ENCODE measurements around the gene SMIM20. TPM values are rescaled to one million over a fixed set of nuclear protein-coding genes. Genes with fewer than 3 reads are reported as not detected.

The SMIM20 gene
- total and polyA plus RNA-seq, 4 donors = 11.1 to 25.0 (median 20.4) TPM

GRCh38 chr4:25953740-25954139, 39.7 kb downstream of the SMIM20 start:
- Histone ChIP-seq H3K9me3 (ENCODE audit: control insufficient read depth in 4 of 4, low read length in 3 of 4) (no peaks in the 10 kb centered on the region), H3K9ac (ENCODE audit: low read depth in 1 of 2, low read length in 2 of 2) (no peak overlapping the region), H3K4me1 (ENCODE audit: control insufficient read depth in 4 of 4, insufficient read depth in 4 of 4, low read length in 3 of 4) (peaks cover 2 to 10% (median 7%) of the 10 kb centered on the region in 4 donors), H3K36me3 (ENCODE audit: control insufficient read depth in 4 of 4, insufficient read depth in 3 of 4, low read depth in 1 of 4, low read length in 3 of 4) (no peaks in the 10 kb centered on the region), H3K27me3 (ENCODE audit: control insufficient read depth in 4 of 4, insufficient read depth in 4 of 4, low read length in 3 of 4) (peaks cover 0 to 3% (median 0%) of the 10 kb centered on the region in 4 donors), H3K27ac (ENCODE audit: low read depth in 1 of 2, low read length in 2 of 2) (no peak overlapping the region), H3K4me3 (ENCODE audit: low read depth in 1 of 3, low read length in 3 of 3) (no peak overlapping the region)
- 61% methylated on average over 5 of the region's 5 CpGs for WGBS
- TF ChIP-seq FOXA1 (IDR thresholded peaks at IDR 0.05) (no peak), RAD21 (IDR thresholded peaks at IDR 0.05) (no peak), MAX (IDR thresholded peaks at IDR 0.05) (no peak), TAF1 (conservative IDR thresholded peaks at IDR 0.05) (no peak), NR2F2 (IDR thresholded peaks at IDR 0.05) (no peak), HNF4G (IDR thresholded peaks at IDR 0.05) (no peak), HNF4A (conservative IDR thresholded peaks at IDR 0.05) (no peak), RXRA (IDR thresholded peaks at IDR 0.05) (no peak), CTCF (IDR thresholded peaks at IDR 0.05; ENCODE audit: low read depth, low read length, missing input control) (no peak), GABPA (IDR thresholded peaks at IDR 0.05 in 1 of 2, conservative IDR thresholded peaks at IDR 0.05 in 1 of 2) (no peak)
- DNase-seq (ENCODE audit: low spot score) = no peak

- WGBS = 68% methylated on average over 14 of the region's 14 CpGs
- H3K9ac ChIP-seq (ENCODE audit: low read depth in 1 of 2, low read length in 2 of 2) = no peak overlapping the region
- peaks cover under 1 to 5% (median 4%) of the 10 kb centered on the region in 4 donors for H3K4me1 ChIP-seq (ENCODE audit: control insufficient read depth in 4 of 4, insufficient read depth in 4 of 4, low read length in 3 of 4)
- H3K4me3 ChIP-seq (ENCODE audit: low read depth in 1 of 3, low read length in 3 of 3) = no peak overlapping the region
- no peaks in the 10 kb centered on the region for H3K9me3 ChIP-seq (ENCODE audit: control insufficient read depth in 4 of 4, low read length in 3 of 4)
- no peak for TF ChIP-seq YY1 (IDR thresholded peaks at IDR 0.05)
- TF ChIP-seq TAF1 (conservative IDR thresholded peaks at IDR 0.05) = no peak
- TF ChIP-seq ATF3 (IDR thresholded peaks at IDR 0.05) = no peak
- no peak for TF ChIP-seq FOXA2 (IDR thresholded peaks at IDR 0.05)
- TF ChIP-seq MAX (IDR thresholded peaks at IDR 0.05) = no peak
- no peak for TF ChIP-seq SP1 (IDR thresholded peaks at IDR 0.05)
- no peak for TF ChIP-seq GABPA (IDR thresholded peaks at IDR 0.05 in 1 of 2, conservative IDR thresholded peaks at IDR 0.05 in 1 of 2)
- no peaks in the 10 kb centered on the region for H3K36me3 ChIP-seq (ENCODE audit: control insufficient read depth in 4 of 4, insufficient read depth in 3 of 4, low read depth in 1 of 4, low read length in 3 of 4)
- peaks cover 0 to 3% (median 0%) of the 10 kb centered on the region in 4 donors for H3K27me3 ChIP-seq (ENCODE audit: control insufficient read depth in 4 of 4, insufficient read depth in 4 of 4, low read length in 3 of 4)
- H3K27ac ChIP-seq (ENCODE audit: low read depth in 1 of 2, low read length in 2 of 2) = no peak overlapping the region
- DNase-seq (ENCODE audit: low spot score) = no peak
Observed at GRCh38 chr4:25954293-25954904, 40.4 kb downstream of the SMIM20 start.

- no peak overlapping the region for H3K4me3 ChIP-seq (ENCODE audit: low read depth in 1 of 3, low read length in 3 of 3)
- no peak overlapping the region for H3K9ac ChIP-seq (ENCODE audit: low read depth in 1 of 2, low read length in 2 of 2)
- peaks cover 0 to 3% (median 0%) of the 10 kb centered on the region in 4 donors for H3K27me3 ChIP-seq (ENCODE audit: control insufficient read depth in 4 of 4, insufficient read depth in 4 of 4, low read length in 3 of 4)
- no peaks in the 10 kb centered on the region for H3K9me3 ChIP-seq (ENCODE audit: control insufficient read depth in 4 of 4, low read length in 3 of 4)
- TF ChIP-seq ATF3 (IDR thresholded peaks at IDR 0.05) = no peak
- no peak for TF ChIP-seq EGR1 (IDR thresholded peaks at IDR 0.05; ENCODE audit: low read depth in 2 of 2)
- no peak for TF ChIP-seq MAX (IDR thresholded peaks at IDR 0.05)
- no peak for TF ChIP-seq YY1 (IDR thresholded peaks at IDR 0.05)
- no peak for TF ChIP-seq FOXA1 (IDR thresholded peaks at IDR 0.05)
- no peak for TF ChIP-seq REST (IDR thresholded peaks at IDR 0.05)
- H3K27ac ChIP-seq (ENCODE audit: low read depth in 1 of 2, low read length in 2 of 2) = no peak overlapping the region
- no peak for DNase-seq (ENCODE audit: low spot score)
- no peaks in the 10 kb centered on the region for H3K36me3 ChIP-seq (ENCODE audit: control insufficient read depth in 4 of 4, insufficient read depth in 3 of 4, low read depth in 1 of 4, low read length in 3 of 4)
- H3K4me1 ChIP-seq (ENCODE audit: control insufficient read depth in 4 of 4, insufficient read depth in 4 of 4, low read length in 3 of 4) = no peaks in the 10 kb centered on the region
- 57% methylated on average over 4 of the region's 4 CpGs for WGBS
Observed at GRCh38 chr4:25955705-25956104, 41.7 kb downstream of the SMIM20 start.

Data from liver (tissue), 9 donors.